Measurements from ENCODE around the gene AP3S2.
"Not testable (repeated sequence)": the region's sequence is repeated elsewhere in the genome, so short reads cannot be mapped to it uniquely, and the experiment has no call there.

AP3S2 gene

DNA sequence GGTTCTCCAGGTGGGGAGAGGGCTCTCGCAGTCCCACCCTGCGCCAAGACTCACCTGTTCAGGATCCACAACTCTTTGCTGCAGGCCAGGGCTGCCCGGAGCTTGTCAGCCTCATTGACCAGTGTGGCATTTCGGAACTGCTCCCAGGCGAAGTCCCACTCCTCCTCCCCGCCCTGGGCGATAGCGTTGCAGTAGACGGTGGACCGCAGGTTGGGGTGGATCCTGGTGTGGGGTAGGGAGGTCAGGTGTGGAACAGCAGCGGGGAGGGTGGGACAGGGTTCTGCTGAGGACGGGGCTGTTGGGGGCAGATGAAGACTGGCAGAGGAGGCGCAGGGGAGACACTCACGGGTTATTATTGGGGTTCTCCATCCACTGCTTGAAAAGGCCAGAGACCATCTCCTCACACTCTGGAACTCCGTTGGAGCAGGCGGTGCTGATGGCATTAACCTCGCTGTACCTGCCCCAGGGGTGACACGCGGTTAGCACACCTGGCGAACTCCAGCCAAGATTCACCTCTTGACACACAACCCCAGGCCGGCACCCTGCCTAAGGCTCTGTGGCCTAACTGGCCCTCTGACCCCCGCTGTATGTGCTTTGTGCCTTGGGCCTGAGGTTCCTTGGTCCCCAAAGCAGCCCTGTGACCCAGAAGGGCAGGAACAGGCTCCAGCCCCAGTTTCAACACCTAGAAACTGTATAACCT is 101.5 kb downstream of the AP3S2 start:
- DNase-seq, result no peak
- intact Hi-C loops (cut with DNase I), result no loop called here

DNA sequence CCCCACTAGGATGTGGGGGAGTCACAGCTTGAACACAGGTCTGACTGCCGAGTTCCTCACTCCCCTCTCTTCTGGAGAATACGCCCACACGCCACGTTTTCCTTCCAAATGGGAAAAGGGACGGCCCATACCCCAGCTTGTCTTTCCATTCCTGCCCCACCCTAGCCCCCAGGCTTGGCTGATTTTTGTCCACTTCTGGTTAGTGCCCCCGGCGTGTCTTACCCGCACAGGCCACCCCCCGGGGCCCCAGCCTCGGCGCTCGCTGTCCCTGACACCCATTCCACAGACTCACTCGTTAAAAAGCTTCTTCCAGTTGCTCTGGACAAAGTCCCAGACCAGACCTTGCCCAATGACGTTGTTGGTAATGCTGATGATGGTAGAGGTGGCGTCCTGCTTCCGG is 103.1 kb downstream of the AP3S2 start:
- intact Hi-C loops (cut with DNase I), result no loop called here
- DNase-seq, result no peak

DNA sequence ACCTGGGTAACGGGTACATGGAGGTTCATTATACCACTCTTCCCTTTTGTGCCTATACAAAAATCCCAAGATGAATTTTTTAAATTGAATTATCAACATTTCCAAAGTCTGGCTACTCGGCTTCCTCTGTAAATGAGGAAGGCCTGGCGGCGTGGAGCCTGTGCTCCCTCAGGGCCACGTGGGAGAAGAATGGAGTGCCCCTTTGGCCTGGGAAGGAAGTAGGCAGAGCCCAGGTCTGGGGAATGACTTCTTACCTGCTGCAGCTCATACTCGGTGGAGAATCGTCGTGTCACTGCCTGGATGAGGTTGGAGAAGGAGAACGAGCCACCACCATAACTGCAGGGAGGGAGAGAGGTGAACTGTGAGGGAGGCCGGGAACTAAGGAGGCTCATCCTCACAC is 103.6 kb downstream of the AP3S2 start:
- intact Hi-C loops (cut with DNase I), result no loop called here
- DNase-seq, result no peak

DNA sequence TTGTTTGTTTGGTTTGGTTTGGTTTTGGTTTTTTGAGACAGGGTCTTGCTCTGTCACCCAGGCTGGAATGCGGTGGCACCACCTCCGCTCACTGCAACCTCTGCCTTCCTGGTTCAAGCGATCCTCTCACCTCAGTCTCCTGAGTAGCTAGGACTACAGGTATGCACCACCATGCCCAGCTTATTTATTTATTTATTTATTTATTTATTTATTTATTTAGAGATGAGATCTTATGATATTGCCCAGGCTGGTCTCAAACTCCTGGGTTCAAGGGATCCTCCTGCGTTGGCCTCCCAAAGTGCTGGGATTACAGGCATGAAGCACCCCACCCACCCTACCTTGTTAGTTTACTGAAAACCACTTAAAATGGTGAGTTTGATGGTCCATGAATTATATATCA is 105.2 kb downstream of the AP3S2 start:
- DNase-seq; intact Hi-C loops (cut with DNase I): not testable (repeated sequence)

DNA sequence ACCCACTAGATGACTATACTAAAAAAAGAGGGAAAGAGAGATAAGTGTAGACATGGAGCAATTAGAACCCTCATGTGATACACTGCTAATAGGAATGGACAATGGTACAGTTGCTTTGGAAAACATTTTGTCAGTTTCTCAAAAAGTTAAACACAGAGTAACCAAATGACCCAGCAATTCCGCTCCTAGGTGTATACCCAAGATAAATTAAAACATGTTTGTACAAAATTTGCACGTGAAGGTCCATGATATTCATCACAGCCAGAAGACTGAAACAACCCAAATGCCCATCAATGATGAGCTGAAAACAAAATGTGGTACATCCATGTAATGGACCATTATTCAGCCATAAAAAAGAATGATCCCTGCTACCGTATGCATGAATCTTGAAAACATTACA is 105.8 kb downstream of the AP3S2 start:
- intact Hi-C loops (cut with DNase I), result no loop called here
- DNase-seq, result no peak

DNA sequence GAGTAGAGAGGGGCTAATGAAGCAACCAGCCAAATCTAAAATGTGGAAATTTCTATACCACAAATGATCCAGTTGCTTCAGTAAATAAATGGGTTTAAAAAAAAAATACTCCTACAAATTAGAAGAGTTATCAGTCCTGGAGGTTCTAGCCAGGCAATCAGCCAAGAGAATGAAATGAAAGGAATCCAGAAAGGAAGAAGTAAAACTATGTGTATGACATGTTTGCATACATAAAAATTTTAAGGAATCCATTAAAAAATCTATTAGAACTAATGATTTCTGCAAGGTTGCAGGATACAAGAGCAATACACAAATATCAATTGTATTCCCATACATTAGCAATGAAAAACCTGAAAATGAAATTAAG is 108.0 kb downstream of the AP3S2 start:
- intact Hi-C loops (cut with DNase I), result no loop called here
- DNase-seq, result no peak

DNA sequence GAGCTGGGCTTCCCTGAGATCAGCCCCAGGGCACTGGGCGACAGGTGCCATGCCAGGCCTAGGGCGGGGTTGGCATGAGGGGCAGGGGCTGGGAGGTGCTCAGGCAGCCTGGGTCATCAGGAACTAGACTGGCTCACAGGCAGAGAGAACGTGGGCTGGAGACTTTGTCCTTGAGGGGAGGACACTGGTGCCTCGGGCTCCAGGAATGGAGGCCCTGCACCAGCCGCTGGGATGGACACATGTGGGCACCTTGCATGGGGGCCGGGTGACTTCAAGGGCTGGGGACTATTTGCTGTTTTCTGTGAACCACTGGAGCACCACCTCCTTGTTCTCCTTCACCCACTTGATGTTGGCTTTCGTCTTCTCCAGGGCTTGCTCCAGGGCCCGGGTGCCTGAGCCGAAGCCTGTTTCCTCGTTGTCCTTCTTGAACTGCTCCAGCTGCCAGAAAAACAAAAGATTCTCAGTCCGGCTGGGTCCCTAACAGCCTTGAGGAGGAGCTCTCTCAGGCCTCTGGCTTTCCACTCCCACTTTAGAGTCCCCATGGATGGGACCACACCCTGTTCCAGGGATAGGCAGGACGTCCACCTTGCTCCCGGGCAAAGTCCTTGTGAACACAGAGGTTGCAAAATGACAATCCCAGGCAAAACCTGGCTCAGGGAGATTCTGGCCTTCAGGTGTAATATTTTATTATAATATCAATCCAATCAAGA is 108.6 kb downstream of the AP3S2 start:
- no peak for DNase-seq
- intact Hi-C loops (cut with DNase I), result no loop called here

DNA sequence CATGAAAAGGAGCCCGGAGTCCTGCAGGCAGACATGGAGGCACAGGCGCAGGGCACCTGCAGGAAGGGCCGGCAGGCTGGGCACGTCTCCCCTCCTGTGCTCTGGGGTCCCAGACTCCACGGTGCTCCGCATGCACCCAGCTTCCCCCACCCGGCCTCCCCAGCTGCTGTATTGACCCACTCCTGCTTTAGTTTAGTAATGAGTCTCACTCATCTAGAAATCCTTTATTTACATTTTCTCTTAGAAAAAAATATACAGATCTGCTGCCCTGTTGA is 109.2 kb downstream of the AP3S2 start:
- intact Hi-C loops (cut with DNase I), result no loop called here
- no peak for DNase-seq

DNA sequence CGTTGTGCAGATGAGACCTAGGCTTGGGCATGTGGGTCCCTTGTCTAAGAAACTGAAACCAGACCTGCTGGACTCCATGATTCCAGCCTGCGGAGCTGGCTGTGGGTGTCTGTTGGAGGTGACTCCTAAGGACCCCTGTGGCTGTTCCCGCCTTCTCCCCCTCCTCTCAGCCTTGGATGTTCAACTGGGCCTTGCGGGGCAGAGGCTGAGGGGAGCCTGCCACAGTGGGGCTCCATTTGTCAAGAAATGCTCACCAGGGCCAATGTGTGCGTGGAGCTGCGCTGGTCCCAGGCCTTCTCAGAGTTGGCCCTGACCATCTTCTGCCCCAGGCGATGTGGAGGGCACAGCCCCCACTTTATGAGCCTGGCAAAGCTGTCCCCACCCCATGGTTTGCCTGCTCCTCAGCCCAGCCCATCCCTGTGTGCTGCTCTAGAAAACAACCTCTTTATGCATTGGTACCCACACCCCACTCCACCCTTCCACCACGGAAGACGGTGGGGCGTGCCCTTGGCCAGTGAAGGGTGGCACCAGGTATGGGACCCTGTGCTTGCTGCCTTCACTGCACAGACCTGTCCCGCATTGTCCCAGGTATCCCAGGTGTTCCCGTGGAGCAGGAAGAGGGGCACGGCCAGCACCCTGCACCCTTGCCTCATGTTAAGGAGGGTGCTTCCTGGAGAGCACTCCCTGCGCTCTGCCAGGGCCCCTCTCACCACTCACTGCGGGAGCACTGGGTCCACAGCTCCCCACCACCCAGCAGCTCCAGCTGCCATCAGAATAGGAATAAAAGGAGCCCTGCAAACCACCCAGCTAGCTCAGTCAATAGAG is 109.7 kb downstream of the AP3S2 start:
- no peak for DNase-seq
- intact Hi-C loops (cut with DNase I), result no loop called here

DNA sequence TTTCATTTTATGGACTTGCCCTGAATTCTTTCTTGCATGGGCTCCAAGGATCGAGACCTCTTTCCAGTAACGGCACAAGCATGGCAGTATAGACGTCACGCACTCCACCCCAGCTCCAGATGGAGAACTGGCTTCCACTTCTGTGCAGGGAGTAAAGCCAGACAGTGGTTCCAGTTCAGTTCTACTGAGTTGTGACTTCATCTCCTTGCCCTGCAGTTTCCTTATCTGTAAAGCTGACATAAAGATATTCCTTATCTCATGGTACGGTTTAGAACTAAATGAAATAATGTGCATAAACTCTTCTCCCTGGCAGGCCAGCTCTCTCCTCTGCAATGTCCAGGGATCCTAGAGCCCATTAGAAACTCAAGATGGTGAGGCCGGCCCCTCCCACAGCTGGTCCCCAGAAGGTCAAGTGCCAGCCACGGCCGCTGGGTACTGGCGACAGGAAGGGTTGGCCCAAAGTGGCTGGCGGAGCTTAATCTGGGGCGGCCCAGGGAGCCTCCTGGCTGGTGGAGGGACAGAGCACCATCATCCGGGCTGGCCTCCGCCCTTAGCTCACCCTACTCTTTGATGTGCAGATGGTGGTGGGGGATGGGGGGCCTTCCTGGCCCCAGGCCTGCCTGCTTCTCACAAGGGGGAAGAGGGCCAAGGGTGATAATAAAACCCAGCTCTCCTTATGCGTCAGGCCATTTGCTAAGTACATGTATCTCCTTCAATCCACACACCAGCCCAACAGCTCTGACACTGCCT is 110.5 kb downstream of the AP3S2 start:
- no peak for DNase-seq
- intact Hi-C loops (cut with DNase I), result no loop called here

DNA sequence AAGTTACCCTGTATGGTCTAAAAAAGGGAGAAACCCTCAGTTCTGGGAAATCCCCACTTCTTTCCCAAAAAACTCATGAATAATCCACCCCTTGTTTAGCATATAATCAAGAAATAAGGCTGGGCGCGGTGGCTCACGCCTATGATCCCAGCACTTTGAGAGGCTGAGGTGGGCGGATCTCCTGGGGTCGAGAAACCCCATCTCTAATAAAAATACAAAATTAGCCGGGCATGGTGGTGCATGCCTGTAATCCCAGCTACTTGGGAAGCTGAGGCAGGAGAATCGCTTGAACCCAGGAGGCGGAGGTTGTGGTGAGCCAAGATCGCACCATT is 111.2 kb downstream of the AP3S2 start:
- intact Hi-C loops (cut with DNase I); DNase-seq: not testable (repeated sequence)

DNA sequence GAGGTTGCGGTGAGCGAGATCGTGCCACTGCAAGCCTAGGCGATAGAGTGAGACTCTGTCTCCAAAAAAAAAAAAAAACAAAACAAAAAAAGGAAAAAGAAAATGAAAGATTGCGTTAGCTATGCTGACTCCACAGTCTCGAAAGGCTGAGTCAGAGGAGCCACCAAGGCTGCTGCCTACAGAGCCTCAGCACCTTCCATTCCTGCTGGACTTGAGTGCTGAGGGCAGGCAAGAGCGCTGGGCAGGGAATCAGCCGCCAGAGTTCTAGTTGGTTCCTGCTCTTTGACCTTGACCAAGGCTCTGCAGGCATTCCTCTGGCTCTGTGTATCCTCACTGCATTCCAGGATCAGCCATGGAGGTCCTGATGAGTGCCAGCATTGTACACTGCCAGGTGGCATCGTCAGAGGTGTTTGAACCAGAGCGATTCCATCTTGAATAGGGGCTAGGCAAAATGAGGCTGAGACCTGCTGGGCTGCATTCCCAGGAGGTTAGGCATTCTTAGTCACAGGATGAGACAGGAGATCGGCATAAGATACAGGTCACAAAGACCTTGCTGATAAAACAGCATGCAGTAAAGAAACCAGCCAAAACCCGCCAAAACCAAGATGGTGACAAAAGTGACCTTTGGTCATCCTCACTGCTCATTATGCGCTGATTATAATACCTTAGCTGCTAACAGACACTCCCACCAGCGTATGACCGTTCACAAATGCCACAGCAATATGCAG is 111.7 kb downstream of the AP3S2 start:
- DNase-seq, result no peak
- intact Hi-C loops (cut with DNase I), result no loop called here

DNA sequence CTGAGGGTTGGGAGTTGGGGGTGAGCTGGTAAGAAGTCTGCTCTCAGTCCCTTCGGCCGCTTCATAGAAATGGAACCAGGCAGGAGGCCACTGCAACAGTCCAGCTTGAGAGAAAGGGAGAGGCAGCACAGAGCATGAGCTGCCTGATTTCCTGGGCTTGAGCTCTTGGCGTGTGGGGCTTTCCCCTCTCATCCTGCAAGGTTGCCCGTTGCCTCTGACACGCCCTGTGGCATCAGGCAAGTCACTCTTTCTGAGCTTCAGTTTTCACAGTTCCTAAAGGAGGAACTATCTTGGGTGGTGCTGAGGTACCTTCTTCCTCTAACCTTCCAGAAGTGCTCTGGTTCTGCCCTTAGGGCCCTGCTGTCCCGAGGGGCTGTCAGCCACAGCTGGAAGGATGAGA is 112.7 kb downstream of the AP3S2 start:
- intact Hi-C loops (cut with DNase I), result no loop called here
- DNase-seq, result no peak

DNA sequence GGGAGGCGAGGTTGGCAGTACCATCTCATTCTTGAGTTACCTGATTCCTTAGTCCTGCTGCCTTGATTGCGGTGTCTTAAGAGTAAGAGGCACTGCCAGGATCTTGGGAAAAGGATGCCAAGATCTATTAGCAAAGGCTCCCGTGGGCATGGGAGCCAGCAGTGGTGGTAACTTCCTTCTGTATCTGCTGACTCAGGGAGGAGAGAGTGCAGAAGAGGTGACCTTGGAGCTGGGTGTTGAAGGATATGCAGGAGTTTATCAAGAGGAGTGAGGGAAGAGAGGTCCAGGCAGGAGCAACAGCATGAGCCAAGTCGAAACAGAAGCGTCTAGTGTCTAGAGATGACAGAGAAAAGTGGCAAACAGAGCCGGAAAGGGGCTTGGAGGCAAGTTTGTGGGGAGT is 113.2 kb downstream of the AP3S2 start:
- no peak for DNase-seq
- intact Hi-C loops (cut with DNase I), result no loop called here

All from head of caudate nucleus (tissue), 42 donors.